Measurements from ENCODE around the gene AMN. TPM values are rescaled to one million over a fixed set of nuclear protein-coding genes. Genes with fewer than 3 reads are reported as not detected.
A peak's percentile ranks its signal among the peaks of the same experiment; 100 is the strongest.

AMN gene
- total RNA-seq, 2 donors from 2014 or later = 1.9 to 3.2 TPM

GRCh38 chr14:102943979-102944378 lies 21.5 kb downstream of the AMN start:
- Mint-ChIP-seq H3K36me3 (ENCODE audit: low read depth) (peaks cover 80% of the 10 kb centered on the region), H3K4me3 (no peak overlapping the region), H3K4me1 (no peaks in the 10 kb centered on the region), H3K27ac (peak overlapping the region; percentile 44), H3K27me3 (ENCODE audit: insufficient read depth) (no peaks in the 10 kb centered on the region), H3K9me3 (no peaks in the 10 kb centered on the region)
- 94 to 99% methylated on average over 15 of the region's 15 CpGs for WGBS, 2 experiments (ENCODE audit: insufficient coverage in 1 of 2, insufficient read length in 1 of 2)
- Histone ChIP-seq H3K4me1 (ENCODE audit: control insufficient read depth, insufficient read depth, low read length) (no peaks in the 10 kb centered on the region), H3K9me3 (ENCODE audit: control insufficient read depth, low read length) (no peaks in the 10 kb centered on the region), H3K27me3 (ENCODE audit: control insufficient read depth, insufficient read depth, low read length, poor library complexity, severe bottlenecking) (no peaks in the 10 kb centered on the region), H3K9ac (ENCODE audit: extremely low read depth, low read length, poor library complexity, severe bottlenecking) (no peak overlapping the region), H3K27ac (ENCODE audit: low read depth, low read length) (no peak overlapping the region), H3K4me3 (ENCODE audit: low read length) (no peak overlapping the region), H3K36me3 (ENCODE audit: control insufficient read depth, insufficient read depth, low read length) (peaks cover 60% of the 10 kb centered on the region)
- TF ChIP-seq CTCF (conservative IDR thresholded peaks at IDR 0.05) = no peak
- no peak for DNase-seq

GRCh38 chr14:102944448-102945330 lies 22.2 kb downstream of the AMN start:
- Mint-ChIP-seq H3K4me1 (no peaks in the 10 kb centered on the region), H3K36me3 (ENCODE audit: low read depth) (peaks cover 80% of the 10 kb centered on the region), H3K9me3 (no peaks in the 10 kb centered on the region), H3K27me3 (ENCODE audit: insufficient read depth) (no peaks in the 10 kb centered on the region), H3K4me3 (no peak overlapping the region), H3K27ac (peak overlapping the region; percentile 44)
- H3K27ac ChIP-seq (ENCODE audit: low read depth, low read length) = no peak overlapping the region
- TF ChIP-seq CTCF (conservative IDR thresholded peaks at IDR 0.05) = no peak
- no peaks in the 10 kb centered on the region for H3K9me3 ChIP-seq (ENCODE audit: control insufficient read depth, low read length)
- H3K27me3 ChIP-seq (ENCODE audit: control insufficient read depth, insufficient read depth, low read length, poor library complexity, severe bottlenecking) = no peaks in the 10 kb centered on the region
- DNase-seq = no peak
- H3K9ac ChIP-seq (ENCODE audit: extremely low read depth, low read length, poor library complexity, severe bottlenecking) = no peak overlapping the region
- 93 to 96% methylated on average over 34 to 36 of the region's 36 CpGs for WGBS, 2 experiments (ENCODE audit: insufficient coverage in 1 of 2, insufficient read length in 1 of 2)
- H3K36me3 ChIP-seq (ENCODE audit: control insufficient read depth, insufficient read depth, low read length) = peaks cover 60% of the 10 kb centered on the region
- no peak overlapping the region for H3K4me3 ChIP-seq (ENCODE audit: low read length)
- no peaks in the 10 kb centered on the region for H3K4me1 ChIP-seq (ENCODE audit: control insufficient read depth, insufficient read depth, low read length)

GRCh38 chr14:102945346-102946130 lies 23.1 kb downstream of the AMN start:
- no peak overlapping the region for H3K9ac ChIP-seq (ENCODE audit: extremely low read depth, low read length, poor library complexity, severe bottlenecking)
- no peaks in the 10 kb centered on the region for H3K9me3 ChIP-seq (ENCODE audit: control insufficient read depth, low read length)
- no peak overlapping the region for H3K4me3 ChIP-seq (ENCODE audit: low read length)
- H3K4me3 Mint-ChIP-seq = no peak overlapping the region
- peaks cover 59% of the 10 kb centered on the region for H3K36me3 ChIP-seq (ENCODE audit: control insufficient read depth, insufficient read depth, low read length)
- DNase-seq = no peak
- TF ChIP-seq CTCF (conservative IDR thresholded peaks at IDR 0.05) = no peak
- H3K27me3 ChIP-seq (ENCODE audit: control insufficient read depth, insufficient read depth, low read length, poor library complexity, severe bottlenecking) = no peaks in the 10 kb centered on the region
- peaks cover 79% of the 10 kb centered on the region for H3K36me3 Mint-ChIP-seq (ENCODE audit: low read depth)
- no peak overlapping the region for H3K27ac ChIP-seq (ENCODE audit: low read depth, low read length)
- no peak overlapping the region for H3K27ac Mint-ChIP-seq
- 85 to 87% methylated on average over 18 to 29 of the region's 29 CpGs for WGBS, 2 experiments (ENCODE audit: insufficient coverage in 1 of 2, insufficient read length in 1 of 2)
- H3K4me1 Mint-ChIP-seq = no peaks in the 10 kb centered on the region
- no peaks in the 10 kb centered on the region for H3K9me3 Mint-ChIP-seq
- H3K27me3 Mint-ChIP-seq (ENCODE audit: insufficient read depth) = no peaks in the 10 kb centered on the region
- no peaks in the 10 kb centered on the region for H3K4me1 ChIP-seq (ENCODE audit: control insufficient read depth, insufficient read depth, low read length)
